Stimulated activated CD8-positive, alpha-beta memory T cell treated with anti-CD3 and anti-CD28 coated beads, Interleukin-12 subunit alpha, Interleukin-12 subunit beta, amount 100 ng/mL, for 24 hours (primary cell): ENCODE data around the gene DOCK8.

ENCODE experiments used
- DNase-seq: peaks from one replicate; pipeline ENCODE4 v3.0.0-alpha.2; 2020; ENCODE audit errors: extremely low read depth

DOCK8 gene

GRCh38 chr9:306907-307306, 92.2 kb downstream of the DOCK8 start:
- DNase-seq, result no peak

GRCh38 chr9:311841-312240, 97.2 kb downstream of the DOCK8 start:
- DNase-seq, result no peak

GRCh38 chr9:312596-313320, 98.1 kb downstream of the DOCK8 start:
- no peak for DNase-seq

DNA sequence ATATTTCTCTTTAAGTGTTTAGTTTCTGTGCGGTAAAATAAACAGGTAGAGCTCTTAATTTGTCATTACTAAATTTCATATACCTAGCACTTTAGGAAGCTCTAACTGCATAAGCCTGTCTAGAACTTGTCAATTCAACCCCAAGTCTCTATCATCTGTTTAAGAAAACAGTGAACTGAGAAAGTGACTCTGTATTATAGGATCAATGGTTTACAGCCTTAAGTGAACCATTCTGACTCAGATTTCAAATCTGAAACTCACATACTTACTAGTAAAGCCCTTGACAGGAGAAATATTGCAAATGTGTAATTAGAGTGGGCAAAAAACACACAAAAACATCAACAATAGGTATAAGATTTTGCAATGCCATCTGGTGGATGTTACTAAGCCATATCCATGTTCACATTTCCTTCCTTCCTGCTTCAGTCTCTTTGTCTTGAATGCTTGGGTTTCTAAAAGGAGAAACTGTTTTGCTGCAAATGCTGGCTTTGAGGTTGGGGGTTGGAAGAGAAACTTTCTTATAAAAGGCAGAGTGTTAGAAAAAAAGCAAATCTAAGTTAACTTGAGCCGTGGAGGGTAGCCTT, 101.8 kb downstream of the DOCK8 start:
- DNase-seq, result no peak

DNA sequence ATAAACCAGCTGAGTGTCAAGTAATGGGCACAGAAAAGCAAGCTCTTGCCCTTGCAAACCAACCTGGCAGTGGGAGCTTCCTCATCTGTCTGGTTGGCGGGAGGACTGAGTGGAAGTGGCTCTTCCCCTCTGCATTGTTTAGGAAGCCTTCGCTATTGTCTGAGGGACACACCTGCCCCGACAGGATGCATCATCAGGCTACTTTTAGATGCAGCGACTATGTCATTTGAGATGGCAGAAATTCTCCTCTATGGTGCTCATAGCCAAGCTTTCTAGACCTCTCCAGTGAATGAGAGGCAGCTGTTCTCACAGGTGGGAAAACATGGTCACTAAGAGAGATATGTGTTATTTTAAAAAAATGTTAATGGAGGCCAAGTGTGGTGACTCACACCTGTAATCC, 104.0 kb downstream of the DOCK8 start:
- DNase-seq, result no peak

DNA sequence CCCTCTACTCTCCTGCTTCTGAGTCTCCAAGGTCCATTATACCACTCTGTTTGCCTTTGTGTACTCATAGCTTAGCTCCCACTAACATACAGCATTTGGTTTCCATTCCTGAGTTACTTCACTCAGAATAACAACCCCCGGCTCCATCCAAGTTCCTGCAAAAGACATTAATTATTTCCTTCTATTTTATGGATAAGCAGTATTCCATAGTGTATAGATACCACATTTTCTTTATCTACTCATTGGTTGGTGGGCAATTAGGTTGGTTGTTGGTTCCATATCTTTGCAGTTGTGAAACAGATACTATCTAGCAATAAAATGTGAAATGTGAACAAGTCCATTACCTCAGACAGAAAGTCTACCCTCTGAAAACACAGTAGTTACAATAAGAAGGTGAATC, 110.3 kb downstream of the DOCK8 start:
- DNase-seq, result no peak

DNA sequence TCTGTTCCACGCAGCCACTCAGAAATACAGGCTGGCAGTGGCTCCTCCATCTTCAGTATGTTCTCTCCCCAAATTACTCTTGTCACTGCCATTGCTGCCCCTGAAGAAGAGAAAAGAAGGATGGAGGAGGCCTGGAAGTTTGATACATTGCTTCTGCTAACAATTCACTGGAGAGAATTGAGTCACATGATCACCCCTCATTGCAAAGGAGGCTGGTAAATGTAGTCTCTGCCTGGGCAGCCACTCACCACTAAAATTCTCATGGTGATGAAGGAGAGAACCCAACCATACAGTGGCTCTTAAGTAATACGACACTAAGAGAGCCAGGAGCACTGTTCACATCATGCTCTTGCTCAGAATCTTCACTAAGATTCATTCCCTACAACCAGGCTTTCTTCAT, 112.0 kb downstream of the DOCK8 start:
- no peak for DNase-seq

GRCh38 chr9:328453-328852, 113.8 kb downstream of the DOCK8 start:
- no peak for DNase-seq

DNA sequence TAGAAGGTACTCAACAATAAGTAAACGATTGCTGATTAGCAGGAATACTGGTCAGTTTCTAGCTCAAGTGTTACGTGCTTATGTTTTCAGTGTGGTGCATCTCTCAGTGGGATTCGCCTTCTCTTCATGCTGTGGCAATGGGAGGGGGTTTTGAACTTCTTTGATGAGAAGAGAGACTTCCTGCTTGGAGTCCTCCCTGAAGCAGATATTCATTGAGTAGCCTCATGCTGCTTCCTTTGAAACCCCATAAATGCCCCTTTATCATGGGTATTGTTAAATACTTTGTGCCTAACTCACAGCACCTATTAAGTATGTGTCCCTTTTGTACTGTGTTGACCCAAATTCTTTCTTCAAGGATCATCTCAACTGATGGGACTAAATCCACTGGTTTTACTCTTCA, 116.5 kb downstream of the DOCK8 start:
- DNase-seq, result no peak

GRCh38 chr9:335373-335772, 120.7 kb downstream of the DOCK8 start:
- DNase-seq, result no peak

- DNase-seq, result no peak
Measured at GRCh38 chr9:336039-336438, 121.4 kb downstream of the DOCK8 start.

DNA sequence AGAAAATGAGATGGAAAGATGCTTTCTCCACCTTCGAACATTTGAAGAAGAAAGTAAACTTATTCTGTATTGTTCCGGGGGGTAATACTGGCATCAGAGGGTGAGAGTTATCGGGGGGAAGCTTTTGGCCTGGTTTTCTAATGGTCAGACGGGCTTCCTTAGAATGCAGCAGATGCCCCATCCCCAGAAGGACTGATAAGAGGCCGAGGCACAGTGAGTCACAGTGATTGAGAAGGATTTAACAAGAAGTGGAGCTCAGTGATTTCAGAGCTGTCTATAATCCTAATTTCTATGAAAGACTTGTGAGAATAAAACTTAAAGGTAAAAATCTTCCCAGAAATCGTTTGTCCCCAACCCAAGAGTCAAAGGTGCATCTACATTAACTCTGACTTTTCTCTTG, 123.9 kb downstream of the DOCK8 start:
- DNase-seq, result no peak

DNA sequence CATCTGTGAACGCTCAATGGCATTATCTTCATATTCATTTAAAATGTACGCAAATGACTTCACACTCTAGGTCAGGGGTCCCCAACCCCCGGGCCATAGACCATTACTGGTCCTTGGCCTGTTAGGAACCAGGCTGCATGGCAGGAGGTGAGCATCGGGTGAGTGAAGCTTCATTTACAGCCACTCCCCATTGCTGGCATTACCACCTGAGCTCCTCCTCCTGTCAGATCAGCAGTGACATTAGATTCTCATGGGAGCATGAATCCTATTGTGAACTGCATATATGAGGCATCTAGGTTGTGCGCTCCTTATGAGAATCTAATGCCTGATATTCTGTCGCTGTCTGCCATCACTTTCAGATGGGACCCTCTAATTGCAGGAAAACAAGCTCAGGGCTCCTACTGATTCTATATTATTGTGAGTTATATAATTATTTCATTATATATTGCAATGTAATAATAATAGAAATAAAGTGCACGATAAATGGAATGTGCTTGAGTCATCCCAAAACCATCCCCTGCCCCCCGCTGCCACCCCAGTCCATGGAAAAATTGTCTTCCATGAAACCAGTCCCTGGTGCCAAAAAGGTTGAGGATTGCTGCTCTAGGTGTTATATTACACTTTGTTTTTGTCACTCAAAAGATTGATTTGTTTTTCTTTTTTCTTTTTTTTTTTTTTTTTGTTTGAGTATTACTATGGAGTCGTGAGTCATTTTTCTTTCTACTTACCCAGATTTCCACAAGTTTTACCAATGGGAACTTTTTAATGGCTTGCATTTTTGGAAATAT, 127.2 kb downstream of the DOCK8 start:
- DNase-seq, result no peak

- no peak for DNase-seq
Measured at GRCh38 chr9:343773-344172, 129.1 kb downstream of the DOCK8 start.

DNA sequence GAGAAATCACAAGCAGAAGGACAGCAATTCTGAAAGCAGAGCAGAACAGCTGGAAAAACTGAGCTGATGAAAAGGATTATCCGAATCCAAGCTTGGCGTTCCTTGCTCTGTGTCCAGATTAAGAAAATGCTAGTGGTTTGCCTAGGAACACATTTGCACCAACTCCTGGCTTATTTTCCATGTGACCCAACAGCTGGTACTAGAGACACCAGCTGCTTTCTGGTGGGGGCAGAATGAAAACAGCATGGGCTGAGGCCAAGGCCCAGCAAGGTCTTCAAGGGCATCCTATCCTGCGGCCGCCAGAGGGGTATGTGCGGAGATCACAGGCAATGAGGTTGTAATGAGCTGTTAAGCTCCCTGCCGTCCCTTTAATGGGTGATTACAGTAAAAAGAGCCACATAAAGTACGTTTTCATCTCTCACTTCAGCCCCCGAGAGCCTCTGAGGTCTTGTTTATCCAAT, 131.5 kb downstream of the DOCK8 start:
- no peak for DNase-seq

GRCh38 chr9:347667-348292, 133.1 kb downstream of the DOCK8 start:
- no peak for DNase-seq

- DNase-seq, result no peak
Measured at GRCh38 chr9:350384-350783, 135.7 kb downstream of the DOCK8 start.

DNA sequence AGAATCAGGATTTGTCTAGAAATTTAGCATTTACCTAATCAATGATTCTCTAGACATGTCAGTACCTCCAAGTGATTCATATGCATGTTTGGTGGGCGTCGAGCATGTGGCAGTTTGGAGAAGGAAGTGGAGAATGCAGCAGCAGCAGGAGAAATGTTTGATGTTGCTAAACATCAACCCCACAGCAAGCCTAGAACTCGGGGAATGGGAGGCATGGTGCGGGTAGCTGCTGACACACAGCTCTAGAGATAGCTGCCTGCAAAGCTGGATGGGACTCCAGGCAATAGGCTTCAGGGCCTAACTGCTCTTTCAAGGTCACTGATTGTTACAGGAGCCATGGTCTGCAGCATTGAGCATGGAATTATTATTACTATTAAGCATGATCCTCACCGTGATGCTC, 137.3 kb downstream of the DOCK8 start:
- DNase-seq, result no peak

- no peak for DNase-seq
Measured at GRCh38 chr9:353077-353476, 138.4 kb downstream of the DOCK8 start.

DNA sequence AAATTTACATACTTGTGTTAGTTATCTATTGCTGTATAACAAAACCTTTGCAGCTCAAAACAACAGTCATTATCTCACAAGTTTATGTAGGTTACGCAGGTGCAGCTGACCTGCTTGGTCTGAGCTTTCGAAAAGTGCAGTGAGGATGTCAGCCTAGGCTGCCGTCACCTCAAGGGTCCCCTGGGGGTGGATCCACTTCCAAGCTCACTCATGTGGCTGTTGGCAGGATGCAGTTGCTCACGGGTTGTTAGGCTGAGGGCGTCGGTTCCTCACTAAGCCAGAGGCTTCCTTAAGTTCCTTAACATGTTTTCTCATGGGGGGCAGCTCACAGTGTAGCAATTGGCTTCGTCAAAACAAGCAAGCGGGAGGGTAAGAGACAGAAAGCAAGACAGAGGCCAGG, 139.8 kb downstream of the DOCK8 start:
- DNase-seq, result no peak

- DNase-seq, result no peak
Measured at GRCh38 chr9:357560-357959, 142.9 kb downstream of the DOCK8 start.

- DNase-seq, result no peak
Measured at GRCh38 chr9:362561-363273, 148.1 kb downstream of the DOCK8 start.
